Vagina (tissue), 2 donors: Measurements from ENCODE around the gene SEC14L5. TPM values are rescaled to one million over a fixed set of nuclear protein-coding genes. Genes with fewer than 3 reads are reported as not detected.

ENCODE experiments used
- DNase-seq, 2 donors: peaks; one replicate each; pipeline ENCODE4 v3.0.0-alpha.2; 2017; ENCODE audit errors: extremely low spot score in 2 of 2
- H3K27ac ChIP-seq: fragments of 200-600 bp; sonication (generic); one replicate; pipeline ENCODE4 v1.5.1; 2019
- H3K27me3 ChIP-seq: fragments of 200-600 bp; sonication (generic); one replicate; pipeline ENCODE4 v1.5.1; 2019
- H3K36me3 ChIP-seq, 2 donors: fragments of 200-600 bp; sonication (generic); one replicate each; pipeline ENCODE4 v1.5.1; 2017 to 2019
- H3K4me1 ChIP-seq: fragments of 200-600 bp; sonication (generic); one replicate; pipeline ENCODE4 v1.5.1; 2019
- H3K4me3 ChIP-seq, 2 donors: fragments of 200-600 bp; sonication (generic); 1 replicate in 1 of 2; 2 replicates in 1 of 2; pipeline ENCODE4 v1.5.1; 2016 to 2019
- H3K9me3 ChIP-seq: fragments of 200-600 bp; sonication (generic); one replicate; pipeline ENCODE4 v1.5.1; 2019
- POLR2A ChIP-seq, 2 donors: fragments of 450-650 bp; IDR thresholded peaks; one replicate each; pipeline ENCODE4 v1.6.1; 2017; ENCODE audit warnings: antibody characterized with exemption in 2 of 2, mild to moderate bottlenecking in 2 of 2, moderate library complexity in 2 of 2
- POLR2AphosphoS5 ChIP-seq, 2 donors: sonication (generic); formaldehyde crosslinking; IDR thresholded peaks; one replicate each; pipeline ENCODE4 v1.9.0; 2017; ENCODE audit warnings: antibody characterized with exemption in 2 of 2, mild to moderate bottlenecking in 2 of 2, low read depth in 1 of 2; ENCODE audit not compliant: insufficient read depth in 1 of 2
- intact Hi-C: fragments of 100-400 bp; cut with DNase I; formaldehyde crosslinking; loops from one replicate; pipeline ENCODE4 v1.15.1; 2023
- total RNA-seq: library from RNA; depleted of rRNA; stranded (reverse); fragments of >200 nt; gene quantifications from one replicate; pipeline ENCODE4 v1.2.3, GENCODE V29; 2016
- TF ChIP-seq, protein P1 (sequence below), 3 experiments: fragments of 450-650 bp in 2 of 3; fragments of 200-600 bp in 1 of 3; sonication (generic) in 1 of 3; IDR thresholded peaks; one replicate each; pipeline ENCODE4 v1.5.1; 2017 to 2019; ENCODE audit warnings: antibody characterized with exemption in 3 of 3, mild to moderate bottlenecking in 2 of 3, moderate library complexity in 2 of 3

Gene SEC14L5
- total RNA-seq, 1 donor from 2014 or later = 0.49 TPM

DNA sequence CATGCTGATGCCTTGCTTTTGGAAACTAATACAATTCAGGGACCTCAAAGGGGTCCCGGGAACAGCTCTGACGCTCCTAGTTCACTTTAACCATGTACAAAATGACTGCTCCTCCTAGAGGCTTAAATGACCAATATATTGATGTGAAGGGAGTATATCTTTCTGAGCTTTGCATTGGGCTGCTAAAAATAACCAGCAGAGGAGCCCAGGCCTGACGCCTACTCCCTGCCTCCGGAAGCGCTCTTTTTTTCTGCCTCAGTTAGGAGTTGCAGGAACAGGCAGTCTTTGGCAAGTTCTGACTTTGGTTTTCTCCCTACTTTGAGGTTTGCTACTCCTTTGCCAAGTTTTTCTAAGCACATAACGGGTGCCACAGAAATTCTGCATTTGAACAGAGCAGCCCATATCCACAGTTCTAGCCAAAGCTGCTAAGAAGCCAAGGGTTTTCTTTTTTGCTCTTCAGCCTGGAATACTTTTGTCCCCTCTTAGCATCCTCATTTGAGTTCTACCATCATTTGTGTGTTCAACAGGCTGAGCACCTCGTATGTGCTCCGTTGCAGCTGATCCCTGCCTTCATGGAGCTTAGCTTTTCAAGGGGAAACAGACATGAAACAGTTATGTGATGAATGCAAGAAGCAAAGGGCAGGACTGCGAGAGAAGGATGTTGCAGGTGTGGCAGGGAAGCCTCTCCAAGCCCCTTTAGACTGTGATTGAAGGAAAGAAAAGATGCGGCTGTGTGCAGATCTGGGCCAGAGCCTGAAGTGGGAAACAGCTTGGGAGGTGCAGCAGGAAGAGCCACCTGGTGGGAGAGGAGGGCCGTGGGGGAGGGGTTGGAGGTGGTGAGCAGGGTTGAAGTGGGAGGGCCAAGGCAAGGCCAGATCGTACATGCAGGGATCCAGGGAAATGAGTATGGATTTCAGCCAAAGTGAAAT, 78.4 kb downstream of the SEC14L5 start:
- intact Hi-C loops = no loop called here
- TF ChIP-seq, protein P1, sequence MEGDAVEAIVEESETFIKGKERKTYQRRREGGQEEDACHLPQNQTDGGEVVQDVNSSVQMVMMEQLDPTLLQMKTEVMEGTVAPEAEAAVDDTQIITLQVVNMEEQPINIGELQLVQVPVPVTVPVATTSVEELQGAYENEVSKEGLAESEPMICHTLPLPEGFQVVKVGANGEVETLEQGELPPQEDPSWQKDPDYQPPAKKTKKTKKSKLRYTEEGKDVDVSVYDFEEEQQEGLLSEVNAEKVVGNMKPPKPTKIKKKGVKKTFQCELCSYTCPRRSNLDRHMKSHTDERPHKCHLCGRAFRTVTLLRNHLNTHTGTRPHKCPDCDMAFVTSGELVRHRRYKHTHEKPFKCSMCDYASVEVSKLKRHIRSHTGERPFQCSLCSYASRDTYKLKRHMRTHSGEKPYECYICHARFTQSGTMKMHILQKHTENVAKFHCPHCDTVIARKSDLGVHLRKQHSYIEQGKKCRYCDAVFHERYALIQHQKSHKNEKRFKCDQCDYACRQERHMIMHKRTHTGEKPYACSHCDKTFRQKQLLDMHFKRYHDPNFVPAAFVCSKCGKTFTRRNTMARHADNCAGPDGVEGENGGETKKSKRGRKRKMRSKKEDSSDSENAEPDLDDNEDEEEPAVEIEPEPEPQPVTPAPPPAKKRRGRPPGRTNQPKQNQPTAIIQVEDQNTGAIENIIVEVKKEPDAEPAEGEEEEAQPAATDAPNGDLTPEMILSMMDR (IDR thresholded peaks at IDR 0.05) = no peak
- TF ChIP-seq POLR2A (IDR thresholded peaks at IDR 0.05) (no peak), POLR2AphosphoS5 (IDR thresholded peaks at IDR 0.05; ENCODE audit: insufficient read depth in 1 of 2, low read depth in 1 of 2) (no peak)
- no peak for DNase-seq
- Histone ChIP-seq H3K27ac (no peak overlapping the region), H3K4me3 (no peak overlapping the region), H3K4me1 (peaks cover 20% of the 10 kb centered on the region), H3K27me3 (no peaks in the 10 kb centered on the region), H3K9me3 (no peaks in the 10 kb centered on the region), H3K36me3 (no peaks in the 10 kb centered on the region)

DNA sequence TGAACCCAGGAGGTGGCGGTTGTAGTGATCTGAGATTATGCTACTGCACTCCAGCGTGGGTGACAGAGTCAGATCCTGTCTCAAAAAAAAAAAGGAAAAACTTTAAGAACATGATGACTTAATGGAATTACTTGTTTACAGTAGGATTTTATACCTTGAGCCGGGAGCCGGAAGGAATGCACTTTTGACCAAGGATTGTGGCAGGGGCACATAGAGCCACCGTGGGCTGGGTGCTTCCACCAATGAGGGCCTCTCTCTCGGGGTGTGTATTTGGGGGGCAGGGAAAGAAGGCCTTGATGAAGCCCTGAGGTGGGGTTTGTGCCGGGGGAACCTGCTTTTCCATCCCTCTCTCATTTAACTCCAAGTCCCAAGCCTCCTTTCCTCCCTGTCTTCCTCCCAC, 82.3 kb downstream of the SEC14L5 start:
- H3K27ac ChIP-seq = no peak overlapping the region
- intact Hi-C loops = no loop called here
- no peak for TF ChIP-seq POLR2AphosphoS5 (IDR thresholded peaks at IDR 0.05; ENCODE audit: insufficient read depth in 1 of 2, low read depth in 1 of 2)
- TF ChIP-seq POLR2A (IDR thresholded peaks at IDR 0.05) = no peak
- TF ChIP-seq, protein P1 (IDR thresholded peaks at IDR 0.05) = no peak
- DNase-seq = no peak
- no peaks in the 10 kb centered on the region for H3K27me3 ChIP-seq
- no peaks in the 10 kb centered on the region for H3K36me3 ChIP-seq
- no peak overlapping the region for H3K4me3 ChIP-seq
- no peaks in the 10 kb centered on the region for H3K9me3 ChIP-seq
- H3K4me1 ChIP-seq = no peaks in the 10 kb centered on the region

DNA sequence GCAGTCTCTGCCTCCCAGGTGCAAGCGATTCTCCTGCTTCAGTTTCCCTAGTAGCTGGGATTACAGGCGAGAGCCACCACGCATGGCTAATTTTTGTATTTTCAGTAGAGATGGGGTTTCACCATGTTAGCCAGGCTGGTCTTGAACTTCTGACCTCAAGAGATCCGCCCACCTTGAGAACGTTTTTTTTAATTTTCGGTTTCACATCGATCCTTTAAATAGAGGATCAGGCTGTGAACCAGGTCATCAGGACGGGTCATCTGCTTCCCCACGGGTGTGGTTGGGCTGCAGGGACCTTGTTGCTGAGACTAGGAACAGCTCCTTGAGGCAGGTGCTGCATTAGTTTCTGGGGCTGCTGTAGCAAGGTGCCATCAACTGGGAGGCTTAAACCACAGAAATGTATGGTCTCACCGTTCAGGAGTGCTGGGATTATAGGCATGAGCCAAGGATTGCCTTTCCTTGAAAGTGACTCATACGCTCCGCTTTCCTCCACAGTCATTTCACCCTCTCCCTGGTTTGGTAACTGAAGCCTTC, 83.5 kb downstream of the SEC14L5 start:
- no peaks in the 10 kb centered on the region for H3K27me3 ChIP-seq
- H3K27ac ChIP-seq = no peak overlapping the region
- no peaks in the 10 kb centered on the region for H3K36me3 ChIP-seq
- H3K9me3 ChIP-seq = no peaks in the 10 kb centered on the region
- intact Hi-C loops = no loop called here
- TF ChIP-seq POLR2AphosphoS5 (IDR thresholded peaks at IDR 0.05; ENCODE audit: insufficient read depth in 1 of 2, low read depth in 1 of 2) = no peak
- TF ChIP-seq POLR2A (IDR thresholded peaks at IDR 0.05) = no peak
- TF ChIP-seq, protein P1 (IDR thresholded peaks at IDR 0.05) = no peak
- no peaks in the 10 kb centered on the region for H3K4me1 ChIP-seq
- no peak overlapping the region for H3K4me3 ChIP-seq
- no peak for DNase-seq

DNA sequence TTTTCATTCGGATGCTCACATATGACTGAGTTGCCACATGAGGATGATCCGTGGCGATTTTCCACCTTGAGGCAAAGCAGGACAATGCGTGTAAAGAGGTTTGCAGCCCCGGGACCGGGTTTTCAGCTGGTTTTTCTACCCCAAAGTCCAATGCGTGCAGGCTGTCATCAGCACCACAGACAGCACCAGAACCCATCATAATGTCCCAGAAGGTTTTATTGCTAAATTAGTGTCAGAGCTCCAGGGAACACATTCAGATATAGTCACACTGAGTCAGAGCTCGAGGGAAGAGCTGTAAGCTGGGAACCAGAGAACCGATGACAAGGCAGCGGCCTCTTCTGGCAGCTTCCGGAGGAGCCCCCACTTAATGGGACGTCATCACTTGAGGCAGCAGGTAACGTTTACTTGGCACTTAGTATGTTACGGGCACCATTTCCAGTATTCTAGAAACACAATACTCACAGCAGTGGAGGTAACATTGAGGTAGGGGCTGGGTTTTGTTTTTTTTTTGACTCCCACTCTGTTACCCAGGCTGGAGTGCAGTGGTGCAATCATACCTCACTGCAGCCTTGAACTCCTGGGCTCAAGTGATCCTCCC, 84.5 kb downstream of the SEC14L5 start:
- no peak for DNase-seq
- TF ChIP-seq POLR2A (IDR thresholded peaks at IDR 0.05) (no peak), POLR2AphosphoS5 (IDR thresholded peaks at IDR 0.05; ENCODE audit: insufficient read depth in 1 of 2, low read depth in 1 of 2) (no peak)
- TF ChIP-seq, protein P1 (IDR thresholded peaks at IDR 0.05) = no peak
- no peaks in the 10 kb centered on the region for H3K9me3 ChIP-seq
- H3K36me3 ChIP-seq = no peaks in the 10 kb centered on the region
- H3K27ac ChIP-seq = no peak overlapping the region
- H3K27me3 ChIP-seq = no peaks in the 10 kb centered on the region
- no peak overlapping the region for H3K4me3 ChIP-seq
- H3K4me1 ChIP-seq = no peaks in the 10 kb centered on the region
- intact Hi-C loops = no loop called here
